Nephron (organoid): ENCODE measurements around the gene ITGA3.
"Not testable (repeated sequence)": the region's sequence is repeated elsewhere in the genome, so short reads cannot be mapped to it uniquely, and the experiment has no call there.

Source experiments
- H3K27ac Mint-ChIP-seq, 3 experiments: 2 replicates each; pipeline ENCODE4 v1.8.0; 2020; ENCODE audit warnings: mixed read lengths in 3 of 3, mild to moderate bottlenecking in 2 of 3, moderate library complexity in 1 of 3
- H3K27me3 Mint-ChIP-seq: 2 replicates; pipeline ENCODE4 v1.8.0; 2021; ENCODE audit warnings: low read depth, mild to moderate bottlenecking, moderate library complexity, mixed read lengths
- H3K36me3 Mint-ChIP-seq: 2 replicates; pipeline ENCODE4 v1.8.0; 2020; ENCODE audit warnings: low read depth, mixed read lengths
- H3K4me1 Mint-ChIP-seq: 2 replicates; pipeline ENCODE4 v1.8.0; 2020; ENCODE audit warnings: mixed read lengths
- H3K4me3 Mint-ChIP-seq, 3 experiments: 2 replicates each; pipeline ENCODE4 v1.8.0; 2020; ENCODE audit warnings: mild to moderate bottlenecking in 3 of 3, mixed read lengths in 3 of 3, moderate library complexity in 2 of 3
- H3K9me3 Mint-ChIP-seq: 2 replicates; pipeline ENCODE4 v1.8.0; 2020; ENCODE audit warnings: mixed read lengths
- CTCF ChIP-seq, 3 experiments: fragments of 200-600 bp; sonication (generic); IDR thresholded peaks; one replicate each; pipeline ENCODE4 v1.5.0; 2021; ENCODE audit warnings: antibody characterized with exemption in 3 of 3; ENCODE audit not compliant: unreplicated experiment in 3 of 3

The ITGA3 gene

GRCh38 chr17:50058296-50058953, 2.5 kb downstream of the ITGA3 start:
- H3K4me1 Mint-ChIP-seq = peaks cover 77% of the 10 kb centered on the region
- H3K4me3 Mint-ChIP-seq = peak overlapping the region; percentile 85 to 94 (median 86)
- peaks cover 9% of the 10 kb centered on the region for H3K27me3 Mint-ChIP-seq
- no peak for TF ChIP-seq CTCF (IDR thresholded peaks at IDR 0.05; ENCODE audit: unreplicated experiment in 3 of 3)
- H3K27ac Mint-ChIP-seq = peak overlapping the region; percentile 53 to 76 (median 58)
- no peaks in the 10 kb centered on the region for H3K9me3 Mint-ChIP-seq
- H3K36me3 Mint-ChIP-seq = no peaks in the 10 kb centered on the region

- Mint-ChIP-seq H3K27me3 (peaks cover 9% of the 10 kb centered on the region), H3K36me3 (no peaks in the 10 kb centered on the region), H3K4me3 (peak overlapping the region; percentile 23 to 57 (median 43)), H3K4me1 (peaks cover 76% of the 10 kb centered on the region), H3K9me3 (no peaks in the 10 kb centered on the region), H3K27ac (peak overlapping the region in 2 of 3 experiments; percentile 53 to 88)
- no peak for TF ChIP-seq CTCF (IDR thresholded peaks at IDR 0.05; ENCODE audit: unreplicated experiment in 3 of 3)
Measured at GRCh38 chr17:50059256-50059655, 3.3 kb downstream of the ITGA3 start.

- peaks cover 79% of the 10 kb centered on the region for H3K4me1 Mint-ChIP-seq
- H3K27ac Mint-ChIP-seq = peak overlapping the region in 2 of 3 experiments; percentile 53 to 88
- peaks cover 9% of the 10 kb centered on the region for H3K27me3 Mint-ChIP-seq
- H3K4me3 Mint-ChIP-seq = peak overlapping the region; percentile 23 to 57 (median 43)
- H3K9me3 Mint-ChIP-seq = no peaks in the 10 kb centered on the region
- no peaks in the 10 kb centered on the region for H3K36me3 Mint-ChIP-seq
- TF ChIP-seq CTCF (IDR thresholded peaks at IDR 0.05; ENCODE audit: unreplicated experiment in 3 of 3) = no peak
Measured at GRCh38 chr17:50059759-50060273, 3.9 kb downstream of the ITGA3 start.

GRCh38 chr17:50060951-50061712, 5.2 kb downstream of the ITGA3 start:
- peak overlapping the region in 2 of 3 experiments; percentile 77 to 94 for H3K27ac Mint-ChIP-seq
- H3K27me3 Mint-ChIP-seq = peaks cover 9% of the 10 kb centered on the region
- no peaks in the 10 kb centered on the region for H3K9me3 Mint-ChIP-seq
- no peak for TF ChIP-seq CTCF (IDR thresholded peaks at IDR 0.05; ENCODE audit: unreplicated experiment in 3 of 3)
- peaks cover 4% of the 10 kb centered on the region for H3K36me3 Mint-ChIP-seq
- peak overlapping the region in 2 of 3 experiments; percentile 45 to 78 for H3K4me3 Mint-ChIP-seq
- H3K4me1 Mint-ChIP-seq = peaks cover 80% of the 10 kb centered on the region

- peak overlapping the region in 1 of 3 experiments; percentile 78 for H3K4me3 Mint-ChIP-seq
- H3K9me3 Mint-ChIP-seq, H3K27me3 Mint-ChIP-seq, H3K36me3 Mint-ChIP-seq: not testable (repeated sequence)
- H3K27ac Mint-ChIP-seq = peak overlapping the region in 2 of 3 experiments; percentile 77 to 94
- peaks cover 76% of the 10 kb centered on the region for H3K4me1 Mint-ChIP-seq
Measured at GRCh38 chr17:50061713-50062045, 5.8 kb downstream of the ITGA3 start.
